Kidney epithelial cell (primary cell): ENCODE data around the gene NANOS2. TPM values are rescaled to one million over a fixed set of nuclear protein-coding genes. Genes with fewer than 3 reads are reported as not detected.

Source experiments
- DNase-seq: peaks from one replicate; pipeline ENCODE4 v3.0.0-alpha.2; 2010; ENCODE audit warnings: low read depth
- H3K27me3 ChIP-seq: 2 replicates; pipeline ENCODE4 v1.6.0; 2011; ENCODE audit warnings: low read length; ENCODE audit not compliant: control insufficient read depth, insufficient read depth
- H3K36me3 ChIP-seq: 2 replicates; pipeline ENCODE4 v1.5.1; 2011; ENCODE audit warnings: low read length; ENCODE audit not compliant: control insufficient read depth, insufficient read depth
- H3K4me3 ChIP-seq: 2 replicates; pipeline ENCODE4 v1.5.1; 2011; ENCODE audit warnings: low read depth, mild to moderate bottlenecking, control low read depth, low read length
- CTCF ChIP-seq: IDR thresholded peaks from 2 replicates; pipeline ENCODE4 v1.5.1; 2011; ENCODE audit warnings: mild to moderate bottlenecking, moderate library complexity, low read length, control low read depth, inconsistent platforms; ENCODE audit not compliant: insufficient read depth, poor library complexity, severe bottlenecking
- total RNA-seq: library from RNA; depleted of rRNA; stranded (reverse); fragments of >200 nt; gene quantifications from 2 replicates; pipeline ENCODE4 v1.2.3, GENCODE V29; 2015

NANOS2 gene
- total RNA-seq, 1 donor from 2014 or later: not detected

GRCh38 chr19:45878043-45878794, 36.4 kb downstream of the NANOS2 start:
- Histone ChIP-seq H3K4me3 (no peak overlapping the region), H3K27me3 (no peaks in the 10 kb centered on the region), H3K36me3 (no peaks in the 10 kb centered on the region)
- no peak for DNase-seq
- no peak for TF ChIP-seq CTCF

- no peak for DNase-seq
- TF ChIP-seq CTCF: no peak
- Histone ChIP-seq H3K27me3 (no peaks in the 10 kb centered on the region), H3K4me3 (no peak overlapping the region), H3K36me3 (no peaks in the 10 kb centered on the region)
Measured at GRCh38 chr19:45876411-45877197, 38.0 kb downstream of the NANOS2 start.

GRCh38 chr19:45876161-45876410, 38.5 kb downstream of the NANOS2 start:
- TF ChIP-seq CTCF: no peak
- Histone ChIP-seq H3K4me3 (no peak overlapping the region), H3K27me3 (no peaks in the 10 kb centered on the region), H3K36me3 (no peaks in the 10 kb centered on the region)
- no peak for DNase-seq

- no peak for DNase-seq
- TF ChIP-seq CTCF: no peak
Measured at GRCh38 chr19:45874620-45874966, 40.0 kb downstream of the NANOS2 start.

GRCh38 chr19:45873219-45873772, 41.3 kb downstream of the NANOS2 start:
- no peak for TF ChIP-seq CTCF
- no peaks in the 10 kb centered on the region for H3K27me3 ChIP-seq
- no peak for DNase-seq
- no peak overlapping the region for H3K4me3 ChIP-seq
- no peaks in the 10 kb centered on the region for H3K36me3 ChIP-seq

More at GRCh38 chr19:45874620-45874966, 40.0 kb downstream of the NANOS2 start:
- no peaks in the 10 kb centered on the region for H3K27me3 ChIP-seq
- H3K36me3 ChIP-seq: no peaks in the 10 kb centered on the region
- H3K4me3 ChIP-seq: no peak overlapping the region
